Neuronal stem cell (in vitro differentiated cells): ENCODE measurements around the gene FSTL4.
A peak's percentile ranks its signal among the peaks of the same experiment; 100 is the strongest.

Experiments
- DNase-seq: peaks from one replicate; pipeline ENCODE4 v3.0.0-alpha.2; 2013; ENCODE audit warnings: low spot score
- H2AFZ ChIP-seq: one replicate; pipeline ENCODE4 v1.6.1; 2013; ENCODE audit warnings: mild to moderate bottlenecking, low read length, inconsistent platforms
- H2AK5ac ChIP-seq: 2 replicates; pipeline ENCODE4 v1.6.1; 2013; ENCODE audit warnings: low read depth, mild to moderate bottlenecking, inconsistent platforms, low read length, moderate library complexity, mixed read lengths
- H2BK120ac ChIP-seq: 2 replicates; pipeline ENCODE4 v1.6.1; 2013; ENCODE audit warnings: low read depth, mild to moderate bottlenecking, inconsistent platforms, low read length, moderate library complexity, mixed read lengths
- H2BK12ac ChIP-seq: one replicate; pipeline ENCODE4 v1.6.1; 2013; ENCODE audit warnings: low read length, inconsistent platforms
- H2BK15ac ChIP-seq: 2 replicates; pipeline ENCODE4 v1.6.1; 2013; ENCODE audit warnings: mild to moderate bottlenecking, low read length, inconsistent platforms, mixed read lengths
- H2BK5ac ChIP-seq: one replicate; pipeline ENCODE4 v1.6.1; 2013; ENCODE audit warnings: inconsistent platforms, mild to moderate bottlenecking, low read length, moderate library complexity
- H3K14ac ChIP-seq: one replicate; pipeline ENCODE4 v1.6.1; 2013; ENCODE audit warnings: low read length, inconsistent platforms
- H3K18ac ChIP-seq: 2 replicates; pipeline ENCODE4 v1.6.1; 2013; ENCODE audit warnings: low read length, inconsistent platforms
- H3K23ac ChIP-seq: 2 replicates; pipeline ENCODE4 v1.6.1; 2013; ENCODE audit warnings: low read depth, mild to moderate bottlenecking, mixed read lengths, low read length, inconsistent platforms; ENCODE audit not compliant: poor library complexity
- H3K27ac ChIP-seq: replicated peaks from 3 replicates; pipeline ENCODE4 v1.5.1; 2013; ENCODE audit warnings: low read length, inconsistent platforms
- H3K27me3 ChIP-seq, 3 experiments: 2 replicates each; pipeline ENCODE4 v1.6.1; 2013; ENCODE audit warnings: low read length in 3 of 3, mild to moderate bottlenecking in 2 of 3, inconsistent platforms in 1 of 3, low read depth in 1 of 3, mixed read lengths in 1 of 3, moderate library complexity in 1 of 3; ENCODE audit not compliant: control insufficient read depth in 3 of 3, insufficient read depth in 3 of 3
- H3K36me3 ChIP-seq, 2 donors: replicated peaks in 1 of 2; 2 replicates each; pipeline ENCODE4 v1.6.1; 2013; ENCODE audit warnings: low read length in 2 of 2; ENCODE audit not compliant: control insufficient read depth in 2 of 2, insufficient read depth in 2 of 2
- H3K4ac ChIP-seq: 2 replicates; pipeline ENCODE4 v1.6.1; 2013; ENCODE audit warnings: inconsistent platforms, mild to moderate bottlenecking, low read length, moderate library complexity
- H3K4me1 ChIP-seq, 2 donors: 1 replicate in 1 of 2; 2 replicates in 1 of 2; pipeline ENCODE4 v1.6.1; 2013; ENCODE audit warnings: low read length in 2 of 2, low read depth in 1 of 2; ENCODE audit not compliant: control insufficient read depth in 2 of 2, insufficient read depth in 1 of 2
- H3K4me2 ChIP-seq: one replicate; pipeline ENCODE4 v1.6.1; 2013; ENCODE audit warnings: mild to moderate bottlenecking, low read length, inconsistent platforms; ENCODE audit not compliant: insufficient read depth, poor library complexity, severe bottlenecking
- H3K4me3 ChIP-seq, 2 donors: 2 replicates each; pipeline ENCODE4 v1.5.1; 2013; ENCODE audit warnings: low read length in 2 of 2, mild to moderate bottlenecking in 2 of 2, inconsistent platforms in 1 of 2, moderate library complexity in 1 of 2
- H3K79me1 ChIP-seq: one replicate; pipeline ENCODE4 v1.6.1; 2013; ENCODE audit warnings: low read depth, mild to moderate bottlenecking, inconsistent platforms, low read length, moderate library complexity
- H3K9ac ChIP-seq: one replicate; pipeline ENCODE4 v1.6.1; 2013; ENCODE audit warnings: mild to moderate bottlenecking, low read depth, low read length, inconsistent platforms; ENCODE audit not compliant: poor library complexity
- H3K9me3 ChIP-seq, 2 donors: replicated peaks in 1 of 2; 2 replicates each; pipeline versions ENCODE3 to v1.6.1; 2013; ENCODE audit warnings: low read length in 2 of 2, mild to moderate bottlenecking in 2 of 2, inconsistent platforms in 1 of 2, low read depth in 1 of 2, mixed read lengths in 1 of 2, moderate library complexity in 1 of 2; ENCODE audit not compliant: control insufficient read depth in 2 of 2, insufficient read depth in 1 of 2
- H4K8ac ChIP-seq: one replicate; pipeline ENCODE4 v1.6.1; 2013; ENCODE audit warnings: low read depth, mild to moderate bottlenecking, inconsistent platforms, low read length, moderate library complexity
- H4K91ac ChIP-seq: one replicate; pipeline ENCODE4 v1.6.1; 2013; ENCODE audit warnings: low read length, low read depth, mild to moderate bottlenecking, inconsistent platforms; ENCODE audit not compliant: poor library complexity
- WGBS, 2 donors: extraction: QIAGEN DNeasy Blood & Tissue Kit; methylation state at CpG; one replicate each; pipeline ENCODE4 v1.1.7; 2013; ENCODE audit warnings: missing lambda C conversion rate in 2 of 2, mixed read lengths in 1 of 2; ENCODE audit not compliant: insufficient read length in 2 of 2, insufficient replicate concordance in 1 of 2; ENCODE audit errors: extremely low coverage in 2 of 2; 5-methylcytosine and 5-hydroxymethylcytosine counted together

FSTL4 gene

DNA sequence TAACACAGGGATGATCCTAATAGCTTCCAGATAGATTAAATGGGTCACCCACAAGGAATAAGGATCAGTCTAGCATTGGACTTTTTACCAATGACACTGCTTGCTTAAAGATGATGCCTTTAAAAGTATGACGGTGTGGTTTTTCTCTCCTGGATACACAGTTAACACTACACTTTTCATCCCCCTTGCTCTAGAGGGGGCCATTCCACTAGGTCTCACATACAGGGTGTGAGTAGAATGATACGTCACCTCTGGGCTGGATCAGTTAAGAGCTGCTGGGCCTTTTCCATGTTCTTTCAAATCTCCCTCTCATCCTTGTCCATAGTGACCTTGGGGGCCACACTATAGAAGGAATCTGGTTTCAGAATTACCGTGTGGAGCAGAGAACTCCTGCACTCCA, 140.6 kb downstream of the FSTL4 start:
- WGBS, 2 donors: no CpG with 5 or more reads among the region's 3 CpGs

DNA sequence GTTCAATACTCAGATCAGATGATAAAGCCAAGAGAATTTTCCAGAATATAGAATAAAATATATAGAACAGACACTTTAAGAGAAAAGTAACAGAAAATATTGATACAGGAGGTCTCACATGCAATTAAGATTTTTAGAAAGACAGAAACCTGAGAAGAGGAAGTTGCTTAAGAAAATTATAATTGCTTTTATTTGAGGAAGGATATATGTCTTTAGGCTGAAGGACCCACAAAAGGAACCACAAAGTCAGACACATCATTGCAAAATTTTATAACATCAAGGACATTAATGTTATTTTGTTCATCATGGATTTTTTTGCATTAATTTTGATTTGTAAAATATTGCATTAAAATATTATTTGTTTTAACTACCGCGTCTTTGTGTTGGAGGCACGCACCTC, 141.5 kb downstream of the FSTL4 start:
- no peak for DNase-seq
- no peak overlapping the region for H2AFZ ChIP-seq
- no peak overlapping the region for H3K14ac ChIP-seq
- no CpG with 5 or more reads among the region's 3 CpGs for WGBS, 2 donors
- H2BK12ac ChIP-seq: no peak overlapping the region
- no peak overlapping the region for H3K4ac ChIP-seq
- no peak overlapping the region for H3K9ac ChIP-seq
- H3K23ac ChIP-seq: no peak overlapping the region
- H3K4me2 ChIP-seq: no peak overlapping the region
- H2BK5ac ChIP-seq: no peak overlapping the region
- H4K8ac ChIP-seq: no peak overlapping the region
- H3K18ac ChIP-seq: no peak overlapping the region
- no peak overlapping the region for H3K4me3 ChIP-seq
- peaks cover 1% of the 10 kb centered on the region for H3K79me1 ChIP-seq
- no peaks in the 10 kb centered on the region for H3K9me3 ChIP-seq
- H3K4me1 ChIP-seq: peaks cover 0 to 8% of the 10 kb centered on the region in 2 donors
- no peak overlapping the region for H3K27ac ChIP-seq
- H4K91ac ChIP-seq: no peak overlapping the region
- no peak overlapping the region for H2AK5ac ChIP-seq
- H3K27me3 ChIP-seq: peaks cover 0 to 3% (median 0%) of the 10 kb centered on the region in 3 experiments
- H3K36me3 ChIP-seq: no peaks in the 10 kb centered on the region
- no peak overlapping the region for H2BK120ac ChIP-seq
- no peak overlapping the region for H2BK15ac ChIP-seq

More for the DNA sequence above, 140.6 kb downstream of the FSTL4 start:
- H2AK5ac ChIP-seq: no peak overlapping the region
- H3K9me3 ChIP-seq: no peaks in the 10 kb centered on the region
- H3K27me3 ChIP-seq: peaks cover 0 to 3% (median 0%) of the 10 kb centered on the region in 3 experiments
- no peak overlapping the region for H3K4me3 ChIP-seq
- no peak overlapping the region for H2BK5ac ChIP-seq
- H2BK120ac ChIP-seq: no peak overlapping the region
- H4K91ac ChIP-seq: no peak overlapping the region
- H3K4me1 ChIP-seq: peaks cover 0 to 9% of the 10 kb centered on the region in 2 donors
- H3K14ac ChIP-seq: no peak overlapping the region
- no peak overlapping the region for H3K23ac ChIP-seq
- H2BK15ac ChIP-seq: no peak overlapping the region
- H3K4me2 ChIP-seq: no peak overlapping the region
- no peak overlapping the region for H2AFZ ChIP-seq
- H3K36me3 ChIP-seq: no peaks in the 10 kb centered on the region
- H2BK12ac ChIP-seq: no peak overlapping the region
- no peak overlapping the region for H3K27ac ChIP-seq
- no peak overlapping the region for H3K9ac ChIP-seq
- DNase-seq: no peak
- peaks cover 1% of the 10 kb centered on the region for H3K79me1 ChIP-seq
- H3K4ac ChIP-seq: no peak overlapping the region
- H3K18ac ChIP-seq: no peak overlapping the region
- H4K8ac ChIP-seq: no peak overlapping the region

DNA sequence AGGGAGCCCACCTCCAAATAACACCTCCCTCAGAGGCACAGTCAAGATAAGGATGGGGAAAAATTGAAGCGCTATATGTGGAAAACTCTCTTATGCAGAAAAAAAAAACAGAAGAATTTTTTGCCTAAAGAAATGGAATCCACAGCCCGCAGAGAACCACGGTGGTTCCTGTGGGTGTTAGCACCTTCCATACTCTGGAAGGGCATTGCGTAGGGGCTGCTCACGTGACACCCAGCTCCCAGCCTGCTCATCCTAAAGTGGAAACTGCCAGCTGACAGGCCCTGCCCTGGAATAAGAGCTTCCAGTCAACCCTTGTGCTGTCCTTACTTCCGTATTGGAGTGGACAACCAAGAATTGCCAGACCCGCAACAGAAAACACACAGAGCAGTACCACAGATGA, 142.5 kb downstream of the FSTL4 start:
- Histone ChIP-seq H3K14ac (no peak overlapping the region), H2BK5ac (no peak overlapping the region), H4K91ac (no peak overlapping the region), H3K4me1 (peaks cover 0 to 5% of the 10 kb centered on the region in 2 donors), H3K9me3 (no peaks in the 10 kb centered on the region), H3K27me3 (peaks cover 0 to 3% (median 0%) of the 10 kb centered on the region in 3 experiments), H3K4me3 (no peak overlapping the region), H3K4ac (no peak overlapping the region), H3K9ac (no peak overlapping the region), H3K18ac (peak overlapping the region; percentile 15), H2AK5ac (no peak overlapping the region), H2AFZ (no peak overlapping the region), H3K79me1 (peaks cover 1% of the 10 kb centered on the region), H3K4me2 (no peak overlapping the region), H4K8ac (no peak overlapping the region), H3K36me3 (no peaks in the 10 kb centered on the region), H2BK15ac (no peak overlapping the region), H3K27ac (no peak overlapping the region), H2BK12ac (no peak overlapping the region), H2BK120ac (no peak overlapping the region), H3K23ac (no peak overlapping the region)
- no CpG with 5 or more reads among the region's 7 CpGs for WGBS, 2 donors
- no peak for DNase-seq

GRCh38 chr5:133469252-133469651, 143.1 kb downstream of the FSTL4 start:
- Histone ChIP-seq H2AFZ (no peak overlapping the region), H3K4me2 (no peak overlapping the region), H3K79me1 (peaks cover 1% of the 10 kb centered on the region), H3K36me3 (no peaks in the 10 kb centered on the region), H3K9me3 (no peaks in the 10 kb centered on the region), H4K91ac (no peak overlapping the region), H2BK5ac (no peak overlapping the region), H4K8ac (no peak overlapping the region), H3K4me3 (no peak overlapping the region), H3K4me1 (peaks cover 0 to 5% of the 10 kb centered on the region in 2 donors), H2BK120ac (no peak overlapping the region), H3K27me3 (no peaks in the 10 kb centered on the region), H3K4ac (no peak overlapping the region), H3K23ac (no peak overlapping the region), H3K18ac (no peak overlapping the region), H3K14ac (no peak overlapping the region), H3K9ac (no peak overlapping the region), H3K27ac (no peak overlapping the region), H2BK15ac (no peak overlapping the region), H2AK5ac (no peak overlapping the region), H2BK12ac (no peak overlapping the region)
- no peak for DNase-seq
- WGBS, 2 donors: no CpG with 5 or more reads among the region's 2 CpGs
